Fibroblast of skin of back (primary cell): Measurements from ENCODE around the gene GAL3ST2.
A peak's percentile ranks its signal among the peaks of the same experiment; 100 is the strongest.
"Not testable (repeated sequence)": the region's sequence is repeated elsewhere in the genome, so short reads cannot be mapped to it uniquely, and the experiment has no call there.

Experiments
- DNase-seq: peaks from one replicate; pipeline ENCODE4 v3.0.0-alpha.2; 2013

GAL3ST2 gene

DNA sequence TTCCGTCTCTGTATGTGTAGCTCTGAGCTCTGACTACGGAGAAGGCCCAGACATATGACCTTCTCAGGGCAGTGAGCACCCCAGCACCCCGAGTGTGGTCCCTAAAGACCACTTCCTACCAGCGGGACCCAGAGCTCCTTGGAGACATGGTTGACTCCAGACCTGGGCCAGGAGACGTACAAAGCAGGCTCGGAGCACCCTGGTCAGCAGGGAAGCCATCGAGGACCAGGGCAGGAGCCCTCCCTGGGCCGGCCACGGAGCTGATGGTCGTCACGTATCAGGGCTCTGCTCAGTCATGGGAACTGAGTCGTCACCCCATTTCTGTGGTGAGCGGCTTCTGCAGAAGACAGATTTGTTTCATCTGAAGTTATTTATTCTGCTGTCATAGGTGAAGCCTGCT, 19.6 kb downstream of the GAL3ST2 start:
- no peak for DNase-seq

- no peak for DNase-seq
Observed at GRCh38 chr2:241796610-241797138, 20.1 kb downstream of the GAL3ST2 start.

DNA sequence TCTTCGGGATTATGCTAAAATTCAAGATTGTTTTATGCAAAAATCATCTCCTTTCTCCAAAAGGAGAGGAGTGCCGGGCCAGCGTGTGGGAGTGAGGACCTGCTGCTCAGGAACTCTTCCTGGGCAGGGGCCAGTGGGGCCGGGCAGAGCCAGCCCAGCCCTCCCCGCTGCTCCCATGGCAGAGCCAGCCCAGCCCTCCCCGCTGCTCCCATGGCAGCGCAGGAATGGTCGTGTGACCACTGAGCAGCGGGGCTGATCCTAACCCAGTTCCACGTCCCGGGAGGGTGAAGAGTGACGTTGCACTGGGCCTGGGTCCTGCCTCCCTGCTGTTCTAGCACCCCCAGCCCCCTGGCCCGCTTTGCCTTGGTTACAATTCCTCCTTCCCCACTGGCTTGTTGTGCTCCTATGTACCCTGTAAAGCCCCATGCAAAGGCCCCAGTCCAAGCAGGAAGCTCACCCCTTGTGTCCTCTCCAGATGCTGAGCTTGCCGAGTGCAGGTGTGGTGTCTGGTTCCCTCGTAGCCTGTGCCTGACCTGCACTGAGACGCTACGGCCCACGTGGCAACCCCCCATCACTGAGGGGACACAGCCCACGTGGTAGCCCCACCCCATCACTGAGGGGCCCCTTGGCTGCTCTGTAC, 20.9 kb downstream of the GAL3ST2 start:
- DNase-seq: no peak

- no peak for DNase-seq
Observed at GRCh38 chr2:241798081-241798630, 21.5 kb downstream of the GAL3ST2 start.

GRCh38 chr2:241798631-241799521, 22.3 kb downstream of the GAL3ST2 start:
- no peak for DNase-seq

- no peak for DNase-seq
Observed at GRCh38 chr2:241799522-241800197, 23.0 kb downstream of the GAL3ST2 start.

GRCh38 chr2:241800198-241800903, 23.7 kb downstream of the GAL3ST2 start:
- not testable (repeated sequence) for DNase-seq

DNA sequence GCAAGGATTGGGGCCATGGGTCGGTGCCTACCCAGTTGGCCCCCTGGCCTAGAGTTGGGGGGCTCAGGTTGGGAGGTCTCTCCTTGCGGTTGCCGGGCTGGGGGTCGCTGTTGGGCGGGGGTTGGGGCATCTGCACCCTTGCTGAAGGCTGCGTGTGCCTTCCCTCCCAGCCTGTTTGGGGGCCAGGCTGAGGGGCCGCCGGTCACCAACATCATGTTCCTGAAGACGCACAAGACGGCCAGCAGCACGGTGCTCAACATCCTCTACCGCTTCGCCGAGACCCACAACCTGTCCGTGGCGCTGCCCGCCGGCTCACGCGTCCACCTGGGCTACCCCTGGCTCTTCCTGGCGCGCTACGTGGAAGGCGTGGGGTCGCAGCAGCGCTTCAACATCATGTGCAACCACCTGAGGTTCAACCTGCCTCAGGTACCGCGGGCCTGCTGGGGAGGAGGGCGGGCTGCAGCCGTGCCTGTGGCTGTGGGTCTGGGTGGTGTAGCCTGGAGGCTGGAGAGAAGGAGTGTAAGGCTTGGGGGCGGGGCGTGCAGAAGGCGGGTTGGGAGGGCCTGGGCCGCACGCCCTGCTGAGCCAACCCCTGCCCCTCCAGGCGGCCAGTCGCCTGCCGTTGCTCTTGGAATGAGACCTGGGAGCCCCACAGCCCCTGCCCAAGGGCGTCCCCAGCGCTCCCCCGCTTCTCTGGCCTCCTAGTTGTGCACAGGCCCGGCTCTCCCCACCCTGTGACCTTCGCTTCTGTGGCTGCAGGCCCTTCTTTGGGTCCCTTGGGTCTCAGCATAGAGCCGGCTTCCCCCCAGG, 25.2 kb downstream of the GAL3ST2 start:
- DNase-seq: no peak

DNA sequence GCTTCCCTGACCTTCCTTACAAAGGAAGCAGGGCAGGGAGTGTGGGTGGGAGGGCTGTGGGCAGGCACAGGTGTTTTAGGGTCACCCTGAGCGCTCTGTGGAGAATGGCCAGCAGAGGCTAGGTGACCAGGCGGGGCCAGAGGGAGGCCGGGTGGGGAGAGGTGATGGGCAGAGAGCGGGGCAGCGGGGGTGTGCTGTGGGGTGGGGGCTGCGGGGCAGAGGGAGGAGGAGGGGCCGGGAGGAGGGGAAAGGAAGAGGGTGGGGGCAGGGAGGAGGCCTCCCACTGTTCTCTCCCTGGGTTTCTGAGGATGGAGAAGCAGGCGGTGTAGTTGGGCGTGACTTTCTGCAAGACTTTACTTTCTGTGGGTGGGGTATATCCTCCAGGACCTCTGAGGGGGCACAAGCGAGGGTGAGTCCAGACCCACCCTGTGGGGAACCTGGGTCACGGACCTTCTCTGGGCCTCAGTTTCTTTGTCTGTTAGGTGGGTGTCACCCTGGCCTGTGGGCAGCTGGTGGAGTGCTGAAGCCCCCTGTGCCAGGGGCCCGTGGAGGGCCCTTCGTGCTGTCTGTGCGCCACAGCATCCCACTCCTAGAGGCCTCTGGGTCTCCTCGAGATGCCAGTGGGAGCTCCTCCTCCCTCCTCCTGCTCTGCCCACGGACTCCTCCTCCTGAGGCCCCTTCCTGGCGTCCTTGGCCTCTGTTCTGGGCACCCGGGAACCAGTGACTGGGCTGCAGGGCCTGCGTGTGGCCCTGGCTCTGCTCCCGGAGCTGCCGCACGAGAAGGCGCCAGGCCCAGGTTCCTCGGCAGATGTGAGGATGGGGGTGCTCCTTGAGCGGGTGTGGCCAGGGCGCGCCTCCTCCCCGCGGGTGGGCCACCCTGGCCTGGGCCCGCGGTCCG, 26.0 kb downstream of the GAL3ST2 start:
- no peak for DNase-seq

DNA sequence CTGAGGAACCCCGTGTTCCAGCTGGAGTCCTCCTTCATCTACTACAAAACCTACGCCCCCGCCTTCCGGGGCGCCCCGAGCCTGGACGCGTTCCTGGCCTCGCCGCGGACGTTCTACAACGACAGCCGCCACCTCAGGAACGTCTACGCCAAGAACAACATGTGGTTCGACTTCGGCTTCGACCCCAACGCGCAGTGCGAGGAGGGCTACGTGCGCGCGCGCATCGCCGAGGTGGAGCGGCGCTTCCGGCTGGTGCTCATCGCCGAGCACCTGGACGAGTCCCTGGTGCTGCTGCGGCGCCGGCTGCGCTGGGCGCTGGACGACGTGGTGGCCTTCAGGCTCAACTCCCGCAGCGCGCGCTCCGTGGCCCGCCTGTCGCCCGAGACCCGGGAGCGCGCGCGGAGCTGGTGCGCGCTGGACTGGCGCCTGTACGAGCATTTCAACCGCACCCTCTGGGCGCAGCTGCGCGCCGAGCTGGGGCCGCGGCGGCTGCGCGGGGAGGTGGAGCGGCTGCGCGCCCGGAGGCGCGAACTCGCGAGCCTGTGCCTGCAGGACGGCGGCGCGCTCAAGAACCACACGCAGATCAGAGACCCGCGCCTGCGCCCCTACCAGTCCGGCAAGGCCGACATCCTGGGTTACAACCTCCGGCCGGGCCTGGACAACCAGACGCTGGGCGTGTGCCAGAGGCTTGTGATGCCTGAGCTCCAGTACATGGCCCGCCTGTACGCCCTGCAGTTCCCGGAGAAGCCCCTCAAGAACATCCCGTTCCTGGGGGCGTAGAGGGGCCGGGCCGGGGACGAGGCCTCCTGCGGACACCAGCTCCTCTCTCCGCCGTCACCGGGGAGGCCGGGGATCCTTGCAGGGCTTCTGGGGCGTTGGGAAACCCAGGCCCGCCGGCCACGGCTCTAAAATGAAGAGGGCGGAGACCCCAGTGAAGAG, 27.0 kb downstream of the GAL3ST2 start:
- peak; percentile 33 for DNase-seq

GRCh38 chr2:241804326-241805229, 28.0 kb downstream of the GAL3ST2 start:
- peak; percentile 42 for DNase-seq

DNA sequence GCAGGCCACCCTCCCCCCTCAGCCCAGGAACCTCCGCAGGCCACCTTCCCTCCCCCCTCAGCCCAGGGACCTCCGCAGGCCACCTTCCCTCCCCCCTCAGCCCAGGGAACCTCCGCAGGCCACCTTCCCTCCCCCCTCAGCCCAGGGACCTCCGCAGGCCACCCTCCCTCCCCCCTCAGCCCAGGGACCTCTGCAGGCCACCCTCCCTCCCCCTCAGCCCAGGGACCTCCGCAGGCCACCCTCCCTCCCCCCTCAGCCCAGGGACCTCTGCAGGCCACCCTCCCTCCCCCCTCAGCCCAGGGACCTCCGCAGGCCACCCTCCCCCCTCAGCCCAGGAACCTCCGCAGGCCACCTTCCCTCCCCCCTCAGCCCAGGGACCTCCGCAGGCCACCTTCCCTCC, 29.6 kb downstream of the GAL3ST2 start:
- DNase-seq: not testable (repeated sequence)

GRCh38 chr2:241808051-241808720, 31.6 kb downstream of the GAL3ST2 start:
- no peak for DNase-seq

DNA sequence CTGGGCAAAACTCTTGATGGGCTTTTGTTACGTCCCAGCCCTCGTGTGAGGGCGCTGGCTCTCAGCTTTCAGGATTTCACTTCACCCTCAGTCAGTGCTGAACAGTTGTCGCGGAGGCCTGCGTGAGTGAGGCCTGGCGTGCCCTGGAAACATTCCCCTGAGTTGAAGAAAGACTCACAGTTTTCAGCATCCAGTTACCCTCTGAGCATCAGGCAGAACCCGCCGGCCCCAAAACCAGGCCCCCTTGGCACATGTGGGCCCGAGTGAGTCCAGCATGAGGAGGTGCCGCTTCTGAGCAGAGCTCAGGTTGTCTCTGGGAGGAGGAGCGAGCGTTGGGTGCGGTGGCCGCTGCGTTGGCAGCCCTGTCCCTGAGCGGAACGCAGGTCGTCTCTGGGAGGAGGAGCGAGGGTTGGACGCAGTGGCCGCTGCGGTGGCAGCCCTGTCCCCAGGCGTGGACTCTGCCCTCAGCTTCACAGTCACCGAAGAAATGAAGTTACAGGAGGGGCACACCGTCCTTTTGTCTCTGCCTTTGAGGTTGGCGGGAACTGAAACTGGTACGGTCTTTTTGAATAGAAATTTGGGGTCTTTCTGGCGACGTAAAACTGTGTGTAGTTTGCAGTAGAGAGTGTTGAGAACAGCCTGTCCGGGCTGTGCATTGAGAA, 32.2 kb downstream of the GAL3ST2 start, which contains the start of gene NEU4:
Gene NEU4, plus strand, starts transcription at position 473 of the 662 bp plus-strand sequence. CDS start 5,292 bp downstream, outside the sequence.
- no peak for DNase-seq

DNA sequence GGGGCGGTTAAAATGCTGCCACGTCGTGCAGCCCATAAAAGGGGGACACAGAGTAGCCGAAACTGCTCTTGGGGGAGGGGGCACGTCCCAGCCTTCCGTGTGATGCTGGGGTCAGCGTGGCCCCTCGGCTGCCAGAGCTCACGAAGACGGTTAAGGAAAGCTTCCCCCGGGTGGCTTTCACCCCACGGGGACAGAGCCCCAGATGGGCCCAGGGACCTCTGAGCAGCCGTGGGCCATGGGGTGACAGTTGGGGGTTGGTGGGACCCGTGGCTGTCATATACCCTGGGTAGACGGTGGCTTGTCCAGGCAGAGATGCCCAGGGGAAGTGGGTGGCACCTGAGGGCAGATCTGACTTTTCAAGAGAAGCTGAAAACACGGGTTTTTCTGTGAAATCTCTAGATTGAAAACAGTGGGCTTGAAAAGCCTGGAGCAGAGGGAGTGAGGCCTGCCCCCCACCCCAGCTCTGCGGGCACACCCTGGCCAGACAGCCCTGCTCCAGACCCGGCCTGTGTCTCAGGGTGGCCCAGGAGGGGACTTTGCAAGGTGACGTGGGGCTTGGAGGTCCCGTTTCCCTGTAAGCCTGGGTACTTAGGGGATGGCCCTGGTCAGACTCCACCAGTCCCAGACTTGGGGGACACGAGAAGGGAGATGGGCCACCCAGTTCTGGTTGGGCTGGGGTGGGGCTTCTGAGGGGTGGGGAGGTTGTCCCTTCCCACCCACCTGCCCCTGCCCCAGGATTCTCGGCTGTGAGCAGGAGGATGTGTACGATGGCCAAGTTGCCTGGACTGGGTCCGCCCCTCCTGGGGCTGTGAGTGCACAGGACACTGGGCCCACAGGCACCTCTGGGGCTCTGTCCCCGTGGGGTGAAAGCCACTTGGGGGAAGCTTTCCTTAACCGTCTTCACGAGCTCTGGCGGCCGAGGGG, 33.0 kb downstream of the GAL3ST2 start:
- DNase-seq: no peak
